Measurements from ENCODE around the gene PRUNE2.

PRUNE2 gene

GRCh38 chr9:76877961-76878360, 28.0 kb downstream of the PRUNE2 start:
- TF ChIP-seq CTCF (IDR thresholded peaks at IDR 0.05; ENCODE audit: borderline replicate concordance, extremely low read depth, low read length, poor library complexity, severe bottlenecking) (no peak), EZH2 (IDR thresholded peaks at IDR 0.05; ENCODE audit: borderline replicate concordance, low read depth, low read length, severe bottlenecking) (no peak)
- Histone ChIP-seq H3K27ac (ENCODE audit: low read length) (no peak overlapping the region), H3K4me3 (ENCODE audit: low read depth in 1 of 2, low read length in 2 of 2) (no peak overlapping the region), H3K4me1 (ENCODE audit: insufficient read depth, low read length) (no peaks in the 10 kb centered on the region), H2AFZ (ENCODE audit: low read depth, low read length) (no peak overlapping the region), H3K4me2 (ENCODE audit: insufficient read depth, low read length) (no peak overlapping the region), H3K27me3 (ENCODE audit: insufficient read depth, low read length, poor library complexity) (no peaks in the 10 kb centered on the region), H3K9ac (ENCODE audit: low read depth, low read length) (no peak overlapping the region), H4K20me1 (ENCODE audit: insufficient read depth, low read length) (no peaks in the 10 kb centered on the region), H3K9me3 (ENCODE audit: insufficient read depth, low read length, severe bottlenecking) (no peaks in the 10 kb centered on the region), H3K36me3 (ENCODE audit: insufficient read depth, low read length) (no peaks in the 10 kb centered on the region), H3K79me2 (ENCODE audit: insufficient read depth, low read length) (no peaks in the 10 kb centered on the region)
- ATAC-seq (ENCODE audit: insufficient read depth, low read depth) = no peak
- no peak for DNase-seq

- Histone ChIP-seq H3K4me3 (ENCODE audit: low read depth in 1 of 2, low read length in 2 of 2) (no peak overlapping the region), H2AFZ (ENCODE audit: low read depth, low read length) (no peak overlapping the region), H3K4me1 (ENCODE audit: insufficient read depth, low read length) (no peaks in the 10 kb centered on the region), H3K9ac (ENCODE audit: low read depth, low read length) (no peak overlapping the region), H3K79me2 (ENCODE audit: insufficient read depth, low read length) (no peaks in the 10 kb centered on the region), H3K9me3 (ENCODE audit: insufficient read depth, low read length, severe bottlenecking) (no peaks in the 10 kb centered on the region), H3K4me2 (ENCODE audit: insufficient read depth, low read length) (no peak overlapping the region), H3K27ac (ENCODE audit: low read length) (no peak overlapping the region), H4K20me1 (ENCODE audit: insufficient read depth, low read length) (no peaks in the 10 kb centered on the region), H3K27me3 (ENCODE audit: insufficient read depth, low read length, poor library complexity) (no peaks in the 10 kb centered on the region), H3K36me3 (ENCODE audit: insufficient read depth, low read length) (no peaks in the 10 kb centered on the region)
- ATAC-seq (ENCODE audit: insufficient read depth, low read depth) (no peak), DNase-seq (no peak)
- TF ChIP-seq EZH2 (IDR thresholded peaks at IDR 0.05; ENCODE audit: borderline replicate concordance, low read depth, low read length, severe bottlenecking) (no peak), CTCF (IDR thresholded peaks at IDR 0.05; ENCODE audit: borderline replicate concordance, extremely low read depth, low read length, poor library complexity, severe bottlenecking) (no peak)
Measured at GRCh38 chr9:76876098-76876497, 29.8 kb downstream of the PRUNE2 start.

- Histone ChIP-seq H4K20me1 (ENCODE audit: insufficient read depth, low read length) (no peaks in the 10 kb centered on the region), H3K4me2 (ENCODE audit: insufficient read depth, low read length) (no peak overlapping the region), H3K27ac (ENCODE audit: low read length) (no peak overlapping the region), H3K9me3 (ENCODE audit: insufficient read depth, low read length, severe bottlenecking) (no peaks in the 10 kb centered on the region), H3K4me3 (ENCODE audit: low read depth in 1 of 2, low read length in 2 of 2) (no peak overlapping the region), H3K36me3 (ENCODE audit: insufficient read depth, low read length) (no peaks in the 10 kb centered on the region), H3K4me1 (ENCODE audit: insufficient read depth, low read length) (no peaks in the 10 kb centered on the region), H3K27me3 (ENCODE audit: insufficient read depth, low read length, poor library complexity) (no peaks in the 10 kb centered on the region), H2AFZ (ENCODE audit: low read depth, low read length) (no peak overlapping the region), H3K79me2 (ENCODE audit: insufficient read depth, low read length) (no peaks in the 10 kb centered on the region), H3K9ac (ENCODE audit: low read depth, low read length) (no peak overlapping the region)
- TF ChIP-seq EZH2 (IDR thresholded peaks at IDR 0.05; ENCODE audit: borderline replicate concordance, low read depth, low read length, severe bottlenecking) (no peak), CTCF (IDR thresholded peaks at IDR 0.05; ENCODE audit: borderline replicate concordance, extremely low read depth, low read length, poor library complexity, severe bottlenecking) (no peak)
- ATAC-seq (ENCODE audit: insufficient read depth, low read depth) (no peak), DNase-seq (no peak)
Measured at GRCh38 chr9:76873821-76874220, 32.1 kb downstream of the PRUNE2 start.
